A549 (cell line): ENCODE measurements around the gene KIF24. TPM values are rescaled to one million over a fixed set of nuclear protein-coding genes. Genes with fewer than 3 reads are reported as not detected.

ENCODE experiments used
- ATAC-seq, 2 experiments: fragments of 200-7000 bp in 1 of 2; fragments of >200 bp in 1 of 2; cut with Nextera tagmentation in 1 of 2; cut with Tn5 transposase in 1 of 2; 3 replicates each; pipeline versions ENCODE4 v1.8.0 to v1.9.1; 2018 to 2020; ENCODE audit warnings: mild to moderate bottlenecking in 1 of 2, moderate library complexity in 1 of 2
- CTCF ChIA-PET: fragments of 300-600 bp; sonication (Branson Sonifier 250); formaldehyde crosslinking; extraction: SDS; loops from one replicate; lab custom pipeline; 2021; ENCODE audit warnings: antibody characterized with exemption, inconsistent platforms; lab: Yijun Ruan, JAX
- POLR2A ChIA-PET: fragments of 350-600 bp; formaldehyde crosslinking; extraction: SDS; loops from one replicate; lab custom pipeline; 2021; ENCODE audit warnings: antibody characterized with exemption, inconsistent platforms; lab: Yijun Ruan, JAX
- DNase-seq, 2 experiments: peaks; one replicate each; pipeline versions ENCODE4 v3.0.0 to v3.0.0-alpha.2; 2011 to 2016; ENCODE audit warnings: low read depth in 1 of 2, low spot score in 1 of 2
- FAIRE-seq: peaks from 2 replicates; lab custom pipeline; 2011; peaks lifted over from hg19 to GRCh38; lab: Jason Lieb, UNC
- H3K27ac ChIP-seq, 2 experiments: fragments of >200 bp; sonication (Bioruptor Twin); formaldehyde crosslinking; 3 replicates each; pipeline ENCODE4 v1.5.1; 2016 to 2017
- H3K4me1 ChIP-seq: fragments of >200 bp; sonication (Bioruptor Twin); formaldehyde crosslinking; 3 replicates; pipeline ENCODE4 v1.6.1; 2016
- H3K4me2 ChIP-seq: fragments of >200 bp; sonication (Bioruptor Twin); formaldehyde crosslinking; 3 replicates; pipeline ENCODE4 v1.6.1; 2016
- H3K4me3 ChIP-seq: fragments of >200 bp; sonication (Bioruptor Twin); formaldehyde crosslinking; 3 replicates; pipeline ENCODE4 v1.5.1; 2016
- H3K9me3 ChIP-seq: fragments of >200 bp; sonication (Bioruptor Twin); formaldehyde crosslinking; 3 replicates; pipeline ENCODE4 v1.6.1; 2016
- CHD2 ChIP-seq: fragments of 150-350 bp; IDR thresholded peaks from 2 replicates; pipeline ENCODE4 v1.6.1; 2014; ENCODE audit warnings: low read length; ENCODE audit not compliant: partially characterized antibody
- EP300 ChIP-seq, 2 experiments: fragments of >200 bp; sonication (Bioruptor Twin); formaldehyde crosslinking; IDR thresholded peaks; 2 replicates in 1 of 2; 3 replicates in 1 of 2; pipeline ENCODE4 v1.6.1; 2016 to 2017
- GATA3 ChIP-seq: IDR thresholded peaks from 2 replicates; pipeline ENCODE4 v1.6.1; 2012; ENCODE audit warnings: borderline replicate concordance
- HEYL ChIP-seq: fragments of 250-450 bp; sonication (Bioruptor Pico); IDR thresholded peaks from 2 replicates; pipeline ENCODE4 v1.8.0; 2021; ENCODE audit warnings: mild to moderate bottlenecking, moderate library complexity
- HOXA7 ChIP-seq: fragments of 250-450 bp; sonication (Bioruptor Pico); IDR thresholded peaks from 2 replicates; pipeline ENCODE4 v1.5.0; 2020; ENCODE audit warnings: mild to moderate bottlenecking, moderate library complexity
- JUN ChIP-seq, 2 experiments: fragments of >200 bp; sonication (Bioruptor Twin); formaldehyde crosslinking; IDR thresholded peaks; 2 replicates in 1 of 2; 3 replicates in 1 of 2; pipeline ENCODE4 v1.6.1; 2016 to 2017
- KDM1A ChIP-seq: fragments of 200-600 bp; sonication (generic); IDR thresholded peaks from 2 replicates; pipeline ENCODE4 v1.6.1; 2016; ENCODE audit warnings: low read depth, mild to moderate bottlenecking
- MAZ ChIP-seq: fragments of 150-350 bp; IDR thresholded peaks from 2 replicates; pipeline ENCODE4 v1.6.1; 2014; ENCODE audit warnings: antibody characterized with exemption, low read depth, low read length, borderline replicate concordance
- MYC ChIP-seq: IDR thresholded peaks from 2 replicates; pipeline ENCODE4 v1.6.1; 2012; ENCODE audit warnings: mild to moderate bottlenecking, inconsistent platforms, low read length, improper control_type of control experiment, borderline replicate concordance
- POLR2A ChIP-seq: IDR thresholded peaks from 2 replicates; pipeline ENCODE4 v1.6.1; 2012; ENCODE audit warnings: mild to moderate bottlenecking, low read length
- RAD21 ChIP-seq, 2 experiments: fragments of >200 bp in 1 of 2; sonication (Bioruptor Twin) in 1 of 2; formaldehyde crosslinking in 1 of 2; IDR thresholded peaks in 1 of 2; conservative IDR thresholded peaks in 1 of 2; 2 replicates in 1 of 2; 3 replicates in 1 of 2; pipeline ENCODE4 v1.6.1; 2012 to 2018; ENCODE audit warnings: inconsistent platforms in 1 of 2
- TFCP2L1 ChIP-seq: fragments of 250-450 bp; sonication (Bioruptor Pico); IDR thresholded peaks from 2 replicates; pipeline ENCODE4 v1.5.0; 2021; ENCODE audit warnings: mild to moderate bottlenecking
- ZSCAN20 ChIP-seq: fragments of 250-450 bp; sonication (Bioruptor Pico); IDR thresholded peaks from 2 replicates; pipeline ENCODE4 v1.8.0; 2022; ENCODE audit warnings: mild to moderate bottlenecking, moderate library complexity
- WGBS: methylation state at CpG from one replicate; pipeline ENCODE4 v1.1.6; 2017; ENCODE audit errors: missing lambda C conversion rate; 5-methylcytosine and 5-hydroxymethylcytosine counted together
- polyA plus RNA-seq, 4 experiments: library from polyadenylated mRNA; depleted of rRNA in 3 of 4; stranded (reverse); fragments of >200 nt; fragmentation: RNase III in 1 of 4; extraction: RNeasy Plus Mini Kit Qiagen cat#74134 plus additional on column Dnase treatment in 1 of 4; gene quantifications; 2 replicates in 3 of 4; 3 replicates in 1 of 4; pipeline ENCODE4 v1.2.3, GENCODE V29; 2011 to 2017
- TF ChIP-seq, protein P1 (sequence below): fragments of 450-650 bp; IDR thresholded peaks from 2 replicates; pipeline ENCODE4 v1.6.1; 2014; ENCODE audit warnings: antibody characterized with exemption
- TF ChIP-seq, protein P2 (sequence below): IDR thresholded peaks from 2 replicates; pipeline ENCODE4 v1.6.1; 2012
- TF ChIP-seq, protein P3 (sequence below): fragments of >200 bp; sonication (Bioruptor Twin); formaldehyde crosslinking; IDR thresholded peaks from 3 replicates; pipeline ENCODE4 v1.5.1; 2016

The KIF24 gene
- polyA plus RNA-seq, 2 of the 4 experiments (the other 2 are of a cell fraction): 3.2 to 4.4 TPM

DNA sequence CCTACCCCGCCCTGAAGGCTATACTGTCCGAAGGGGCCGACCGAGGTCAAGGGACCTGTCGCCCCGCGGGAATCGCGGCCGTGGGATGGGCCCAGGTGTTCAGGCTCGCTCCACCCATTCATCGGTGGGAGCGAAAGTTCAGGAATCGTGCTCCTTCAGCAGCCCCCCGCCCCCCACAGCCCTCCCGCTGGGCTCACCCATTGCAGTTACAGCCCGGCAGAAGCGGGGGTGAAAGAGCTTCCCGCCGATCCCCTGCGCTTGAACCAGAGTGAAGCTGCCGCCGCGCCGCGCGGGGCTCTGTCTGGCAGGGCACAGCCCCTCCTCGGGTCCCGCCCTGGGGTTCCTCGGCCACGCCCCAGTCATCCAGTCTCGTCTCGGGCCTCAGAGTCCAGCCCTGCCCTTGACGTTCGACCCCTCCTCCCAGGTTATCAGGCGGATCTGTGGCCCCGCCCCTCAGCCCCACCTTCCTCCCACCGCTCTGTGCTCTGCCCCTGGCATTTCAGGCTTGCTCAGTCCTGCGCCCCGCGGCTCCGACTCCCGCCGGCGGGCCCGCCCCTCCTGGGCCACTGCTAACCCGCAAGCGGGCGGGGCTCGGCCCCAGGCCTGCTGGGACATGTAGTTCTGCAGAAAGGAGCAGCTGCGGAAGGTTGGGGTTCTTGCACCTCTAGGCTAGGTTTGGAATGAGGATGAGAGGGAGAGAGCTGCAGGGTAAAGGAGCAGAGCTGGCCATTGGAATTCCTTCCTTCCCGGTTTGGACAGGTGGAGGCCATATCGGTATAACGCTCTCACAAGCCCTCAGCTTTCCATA lies 47.7 kb upstream of the KIF24 start, which contains the start of gene MYORG:
Gene MYORG, minus strand, starts transcription at position 303 of the 808 bp plus-strand sequence. CDS start 3,955 bp downstream, outside the sequence.
- H3K27ac ChIP-seq: peak within 1 kb of the TSS; percentile 63 to 85
- peak within 1 kb of the TSS; percentile 79 for H3K4me3 ChIP-seq
- TF ChIP-seq MAZ: 0 out of 2 replicates have a peak, but pooled peaks have one; percentile 75
- TF ChIP-seq, protein P1, sequence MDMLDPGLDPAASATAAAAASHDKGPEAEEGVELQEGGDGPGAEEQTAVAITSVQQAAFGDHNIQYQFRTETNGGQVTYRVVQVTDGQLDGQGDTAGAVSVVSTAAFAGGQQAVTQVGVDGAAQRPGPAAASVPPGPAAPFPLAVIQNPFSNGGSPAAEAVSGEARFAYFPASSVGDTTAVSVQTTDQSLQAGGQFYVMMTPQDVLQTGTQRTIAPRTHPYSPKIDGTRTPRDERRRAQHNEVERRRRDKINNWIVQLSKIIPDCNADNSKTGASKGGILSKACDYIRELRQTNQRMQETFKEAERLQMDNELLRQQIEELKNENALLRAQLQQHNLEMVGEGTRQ: no peak
- TF ChIP-seq, protein P2, sequence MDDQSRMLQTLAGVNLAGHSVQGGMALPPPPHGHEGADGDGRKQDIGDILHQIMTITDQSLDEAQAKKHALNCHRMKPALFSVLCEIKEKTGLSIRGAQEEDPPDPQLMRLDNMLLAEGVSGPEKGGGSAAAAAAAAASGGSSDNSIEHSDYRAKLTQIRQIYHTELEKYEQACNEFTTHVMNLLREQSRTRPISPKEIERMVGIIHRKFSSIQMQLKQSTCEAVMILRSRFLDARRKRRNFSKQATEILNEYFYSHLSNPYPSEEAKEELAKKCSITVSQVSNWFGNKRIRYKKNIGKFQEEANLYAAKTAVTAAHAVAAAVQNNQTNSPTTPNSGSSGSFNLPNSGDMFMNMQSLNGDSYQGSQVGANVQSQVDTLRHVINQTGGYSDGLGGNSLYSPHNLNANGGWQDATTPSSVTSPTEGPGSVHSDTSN: no peak
- TF ChIP-seq EP300 (IDR thresholded peaks at IDR 0.05): no peak
- TF ChIP-seq JUN (IDR thresholded peaks at IDR 0.05): peak in 1 of 2 experiments; percentile 34; a peak in 1 of 5 replicates
- no peak for TF ChIP-seq TFCP2L1 (CRISPR knock-in tag)
- peak; percentile 50 for TF ChIP-seq POLR2A
- no peak for TF ChIP-seq CHD2
- no peak for TF ChIP-seq HEYL
- TF ChIP-seq ZSCAN20: no peak
- TF ChIP-seq GATA3: peak; percentile 53; the same call in 1 of the 2 replicates
- peak within 1 kb of the TSS; percentile 94 for H3K4me2 ChIP-seq
- CTCF ChIA-PET: interaction anchor here (0.7 to 19.7 kb wide), 13 partner anchors 11 to 452 kb away, joined by 3 to 417 read pairs (median 5); no protein-coding TSS in a partner anchor
- under 1% methylated on average over 23 of the region's 54 CpGs for WGBS
- H3K4me1 ChIP-seq: peaks cover 30% of the 10 kb centered on the region
- POLR2A ChIA-PET: interaction anchor here (0.5 to 1.7 kb wide), 5 partner anchors 17 to 198 kb away, joined by 3 to 5 read pairs (median 3); partner anchors contain the start of gene UBAP1
- H3K9me3 ChIP-seq: no peaks in the 10 kb centered on the region
- FAIRE-seq: peak; percentile 59
- DNase-seq: peak; percentile 96 to 98
- peak; percentile 78 to 89 for ATAC-seq

DNA sequence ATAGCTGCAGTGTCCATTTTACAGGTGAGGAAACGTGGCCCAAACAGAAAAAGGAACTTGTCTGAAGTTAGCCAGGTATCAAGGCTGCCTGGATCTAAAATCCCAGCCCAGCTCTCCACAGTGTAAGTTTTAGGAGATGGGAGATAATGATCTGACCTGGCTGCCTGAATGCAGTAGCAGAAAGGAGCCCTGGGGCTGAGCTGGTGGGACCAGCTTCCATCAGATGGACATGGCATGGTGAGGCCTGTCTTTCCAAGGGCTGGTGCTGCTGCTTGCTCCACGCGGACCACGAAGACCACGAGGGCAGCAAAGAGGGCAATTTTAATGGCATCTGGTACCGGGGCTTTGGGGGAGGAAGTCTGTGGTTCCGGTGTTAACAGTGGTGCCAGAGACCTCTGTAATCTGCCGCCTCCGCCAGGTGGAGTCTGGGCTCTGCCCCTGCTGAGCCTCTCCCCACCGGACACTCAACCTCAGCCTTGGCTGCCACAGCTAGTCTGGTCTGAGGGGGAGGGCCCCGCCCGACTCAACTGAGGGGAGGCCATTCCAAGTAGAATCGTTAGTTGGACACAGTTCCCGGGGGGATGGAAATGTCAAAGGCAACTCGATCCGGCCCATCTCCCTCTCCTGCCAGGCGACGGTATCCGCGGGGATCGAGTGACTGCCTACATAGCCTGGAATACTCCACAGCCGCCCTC lies 47.0 kb upstream of the KIF24 start:
- Histone ChIP-seq H3K4me1 (peaks cover 27% of the 10 kb centered on the region), H3K27ac (peak overlapping the region; percentile 63 to 85), H3K9me3 (no peaks in the 10 kb centered on the region), H3K4me2 (peak overlapping the region; percentile 94), H3K4me3 (peak overlapping the region; percentile 79)
- TF ChIP-seq RAD21 (conservative IDR thresholded peaks at IDR 0.05 in 1 of 2, IDR thresholded peaks at IDR 0.05 in 1 of 2) (0 out of 5 replicates have a peak, but pooled peaks have one; percentile 14 to 19), MYC (0 out of 2 replicates have a peak, but pooled peaks have one; percentile 31), TFCP2L1 (CRISPR knock-in tag) (no peak), KDM1A (no peak), HOXA7 (CRISPR knock-in tag) (no peak)
- TF ChIP-seq, protein P3, sequence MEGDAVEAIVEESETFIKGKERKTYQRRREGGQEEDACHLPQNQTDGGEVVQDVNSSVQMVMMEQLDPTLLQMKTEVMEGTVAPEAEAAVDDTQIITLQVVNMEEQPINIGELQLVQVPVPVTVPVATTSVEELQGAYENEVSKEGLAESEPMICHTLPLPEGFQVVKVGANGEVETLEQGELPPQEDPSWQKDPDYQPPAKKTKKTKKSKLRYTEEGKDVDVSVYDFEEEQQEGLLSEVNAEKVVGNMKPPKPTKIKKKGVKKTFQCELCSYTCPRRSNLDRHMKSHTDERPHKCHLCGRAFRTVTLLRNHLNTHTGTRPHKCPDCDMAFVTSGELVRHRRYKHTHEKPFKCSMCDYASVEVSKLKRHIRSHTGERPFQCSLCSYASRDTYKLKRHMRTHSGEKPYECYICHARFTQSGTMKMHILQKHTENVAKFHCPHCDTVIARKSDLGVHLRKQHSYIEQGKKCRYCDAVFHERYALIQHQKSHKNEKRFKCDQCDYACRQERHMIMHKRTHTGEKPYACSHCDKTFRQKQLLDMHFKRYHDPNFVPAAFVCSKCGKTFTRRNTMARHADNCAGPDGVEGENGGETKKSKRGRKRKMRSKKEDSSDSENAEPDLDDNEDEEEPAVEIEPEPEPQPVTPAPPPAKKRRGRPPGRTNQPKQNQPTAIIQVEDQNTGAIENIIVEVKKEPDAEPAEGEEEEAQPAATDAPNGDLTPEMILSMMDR: peak; percentile 28; the same call in 2 of the 3 replicates
- WGBS: 7% methylated on average over 21 of the region's 22 CpGs
- peak; percentile 63 to 68 for ATAC-seq
- peak; percentile 57 to 74 for DNase-seq
- FAIRE-seq: no peak
- ChIA-PET CTCF (interaction anchor here (0.6 to 19.7 kb wide), 11 partner anchors 12 to 451 kb away, joined by 3 to 417 read pairs (median 4); a partner anchor contains a TSS), POLR2A (no interaction called here)
